Measurements from ENCODE around the gene PRUNE2. TPM values are rescaled to one million over a fixed set of nuclear protein-coding genes. Genes with fewer than 3 reads are reported as not detected.

The PRUNE2 gene
- total RNA-seq, 1 donor from 2014 or later, result 0.63 TPM

GRCh38 chr9:76900884-76901440, 5.0 kb downstream of the PRUNE2 start:
- TF ChIP-seq CTCF (conservative IDR thresholded peaks at IDR 0.05; ENCODE audit: low read depth, low read length), result no peak
- no peak for DNase-seq (ENCODE audit: low read depth)
- no peak overlapping the region for H3K4me3 ChIP-seq (ENCODE audit: low read depth, low read length)

- TF ChIP-seq CTCF (conservative IDR thresholded peaks at IDR 0.05; ENCODE audit: low read depth, low read length), result no peak
- no peak overlapping the region for H3K4me3 ChIP-seq (ENCODE audit: low read depth, low read length)
- DNase-seq (ENCODE audit: low read depth), result no peak
Measured at GRCh38 chr9:76898786-76899185, 7.1 kb downstream of the PRUNE2 start.

GRCh38 chr9:76897804-76898525, 7.9 kb downstream of the PRUNE2 start:
- no peak for TF ChIP-seq CTCF (conservative IDR thresholded peaks at IDR 0.05; ENCODE audit: low read depth, low read length)
- H3K4me3 ChIP-seq (ENCODE audit: low read depth, low read length), result no peak overlapping the region
- no peak for DNase-seq (ENCODE audit: low read depth)

- DNase-seq (ENCODE audit: low read depth), result peak; percentile 89
- no peak for TF ChIP-seq CTCF (conservative IDR thresholded peaks at IDR 0.05; ENCODE audit: low read depth, low read length)
- no peak overlapping the region for H3K4me3 ChIP-seq (ENCODE audit: low read depth, low read length)
Measured at GRCh38 chr9:76896035-76896434, 9.9 kb downstream of the PRUNE2 start.

- H3K4me3 ChIP-seq (ENCODE audit: low read depth, low read length), result no peak overlapping the region
- TF ChIP-seq CTCF (conservative IDR thresholded peaks at IDR 0.05; ENCODE audit: low read depth, low read length), result no peak
- no peak for DNase-seq (ENCODE audit: low read depth)
Measured at GRCh38 chr9:76895186-76895585, 10.7 kb downstream of the PRUNE2 start.

GRCh38 chr9:76894198-76894597, 11.7 kb downstream of the PRUNE2 start:
- TF ChIP-seq CTCF (conservative IDR thresholded peaks at IDR 0.05; ENCODE audit: low read depth, low read length), result peak; percentile 28

More at GRCh38 chr9:76894198-76894597, 11.7 kb downstream of the PRUNE2 start:
- no peak overlapping the region for H3K4me3 ChIP-seq (ENCODE audit: low read depth, low read length)
- DNase-seq (ENCODE audit: low read depth), result no peak

All from epithelial cell of proximal tubule (primary cell).